DMS 273 treated with DMSO at 0.1 percent for 48 hours (cell line): ENCODE measurements around the gene RYR1.
"Not testable (repeated sequence)": the region's sequence is repeated elsewhere in the genome, so short reads cannot be mapped to it uniquely, and the experiment has no call there.

Experiments
- DNase-seq: peaks from one replicate; lab custom pipeline; 2025; lab: John Stamatoyannopoulos, UW

The RYR1 gene

DNA sequence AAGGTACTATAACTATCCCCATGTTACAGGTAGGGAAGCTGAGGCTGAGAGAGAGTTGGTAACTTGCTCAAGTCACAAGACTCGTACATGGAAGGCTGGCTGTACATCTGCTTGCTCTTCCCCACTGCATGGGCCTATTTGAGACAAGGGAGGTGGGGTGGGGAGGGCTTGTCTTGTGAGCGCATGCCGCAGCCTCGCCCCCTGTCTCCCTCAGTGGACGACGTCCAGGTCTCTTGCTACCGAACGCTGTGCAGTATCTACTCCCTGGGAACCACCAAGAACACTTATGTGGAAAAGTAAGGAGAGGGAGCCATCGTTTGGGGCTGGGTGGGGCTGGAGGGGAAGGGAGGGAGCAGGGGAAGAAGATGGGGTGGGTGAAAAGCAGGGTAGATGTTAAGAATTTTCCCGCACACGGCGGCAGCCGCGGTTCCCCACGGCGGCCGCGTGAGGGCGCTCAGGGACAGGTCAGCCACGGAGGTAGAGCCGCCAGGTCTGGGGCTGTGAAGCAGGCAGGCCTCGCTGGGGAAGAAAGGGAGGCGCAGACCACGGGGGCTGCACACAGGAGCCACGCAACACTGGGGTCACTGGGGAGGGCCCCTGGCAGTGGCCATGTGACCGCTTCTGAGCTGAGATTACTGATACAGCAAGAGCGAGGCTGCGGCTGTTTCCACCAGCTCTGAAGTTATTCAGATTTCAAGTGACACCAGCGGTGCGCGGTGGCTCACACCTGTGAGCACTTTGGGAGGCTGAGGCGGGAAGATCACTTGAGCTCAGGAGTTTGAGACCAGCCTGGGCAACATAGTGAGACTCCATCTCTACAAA is 81.5 kb downstream of the RYR1 start:
- no peak for DNase-seq

- DNase-seq, result no peak
Observed at GRCh38 chr19:38515896-38516295, 82.4 kb downstream of the RYR1 start.

DNA sequence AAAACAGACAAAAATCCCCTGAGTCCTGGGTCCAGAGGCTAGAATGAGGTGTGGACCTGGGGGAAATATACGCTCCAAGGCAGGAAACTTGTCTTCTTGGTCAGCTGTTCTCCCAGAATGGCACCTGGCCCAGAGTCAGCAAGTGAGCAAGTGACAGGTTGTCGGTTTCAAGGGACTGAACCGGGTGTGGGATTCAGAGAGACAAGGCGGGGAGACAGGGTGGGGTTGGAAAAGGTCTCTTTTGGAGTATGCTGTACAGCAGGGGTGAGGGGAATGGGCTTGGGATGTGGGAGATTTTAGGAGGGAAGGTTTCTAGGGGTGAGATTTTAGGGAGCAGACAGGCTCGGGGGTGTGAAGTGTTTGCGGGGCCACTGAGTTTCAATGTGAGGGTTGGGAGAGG is 83.3 kb downstream of the RYR1 start:
- DNase-seq, result no peak

GRCh38 chr19:38517321-38517720 is 83.8 kb downstream of the RYR1 start:
- no peak for DNase-seq

GRCh38 chr19:38517980-38518379 is 84.5 kb downstream of the RYR1 start:
- not testable (repeated sequence) for DNase-seq

DNA sequence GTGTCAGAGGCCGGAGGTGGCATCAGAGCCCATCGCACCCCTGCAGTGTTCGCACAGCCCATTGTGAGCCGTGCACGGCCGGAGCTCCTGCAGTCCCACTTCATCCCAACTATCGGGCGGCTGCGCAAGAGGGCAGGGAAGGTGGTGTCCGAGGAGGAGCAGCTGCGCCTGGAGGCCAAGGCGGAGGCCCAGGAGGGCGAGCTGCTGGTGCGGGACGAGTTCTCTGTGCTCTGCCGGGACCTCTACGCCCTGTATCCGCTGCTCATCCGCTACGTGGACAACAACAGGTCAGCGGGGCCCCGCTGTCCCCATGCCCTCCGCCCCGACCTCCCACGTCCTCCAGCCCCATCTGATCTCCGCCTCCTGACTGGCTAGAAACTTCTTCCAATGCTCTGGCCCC is 85.7 kb downstream of the RYR1 start:
- DNase-seq, result no peak

DNA sequence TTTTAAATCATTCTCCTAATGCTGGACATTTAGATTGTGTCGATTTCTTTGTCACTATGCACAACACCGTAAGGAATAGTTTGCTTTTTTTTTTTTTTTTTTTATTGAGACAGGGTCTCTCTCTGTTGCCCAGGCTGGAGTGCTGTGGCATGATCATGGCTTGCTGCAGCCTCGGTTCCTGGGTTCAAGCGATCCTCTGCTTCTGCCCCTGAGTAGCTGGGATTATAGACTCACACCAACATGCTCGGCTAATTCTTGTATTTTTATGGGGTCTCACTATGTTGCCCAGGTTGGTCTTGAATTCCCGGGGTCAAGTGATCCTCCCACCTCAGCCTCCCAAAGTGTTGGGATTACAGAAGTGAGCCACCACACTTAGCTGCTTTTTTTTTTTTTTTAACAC is 86.5 kb downstream of the RYR1 start:
- DNase-seq, result no peak

- no peak for DNase-seq
Observed at GRCh38 chr19:38522915-38523314, 89.4 kb downstream of the RYR1 start.

GRCh38 chr19:38523319-38523718 is 89.8 kb downstream of the RYR1 start:
- no peak for DNase-seq

DNA sequence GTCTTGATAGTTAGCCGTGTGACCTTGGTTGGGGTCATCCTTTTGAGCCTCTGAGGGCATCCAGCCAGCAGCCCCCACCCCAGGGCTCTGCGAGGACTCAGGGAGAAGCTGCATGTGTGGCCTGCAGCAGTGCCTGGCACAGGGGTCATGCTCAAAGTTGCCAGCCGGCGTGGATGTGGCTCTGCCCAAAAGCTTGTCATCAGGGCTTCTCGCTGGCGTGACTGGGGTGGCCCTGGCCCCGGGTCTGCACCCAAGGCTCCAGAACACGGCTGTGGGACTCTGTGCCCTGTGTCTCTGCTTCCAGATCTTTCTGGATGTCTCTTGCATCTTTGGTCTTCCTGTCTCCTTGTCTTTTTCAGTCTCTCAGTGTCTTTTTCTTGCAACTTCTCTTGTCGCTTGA is 90.9 kb downstream of the RYR1 start:
- DNase-seq, result no peak

- no peak for DNase-seq
Observed at GRCh38 chr19:38524994-38525634, 91.6 kb downstream of the RYR1 start.

- no peak for DNase-seq
Observed at GRCh38 chr19:38526430-38526829, 92.9 kb downstream of the RYR1 start.

- no peak for DNase-seq
Observed at GRCh38 chr19:38527466-38528136, 94.1 kb downstream of the RYR1 start.

DNA sequence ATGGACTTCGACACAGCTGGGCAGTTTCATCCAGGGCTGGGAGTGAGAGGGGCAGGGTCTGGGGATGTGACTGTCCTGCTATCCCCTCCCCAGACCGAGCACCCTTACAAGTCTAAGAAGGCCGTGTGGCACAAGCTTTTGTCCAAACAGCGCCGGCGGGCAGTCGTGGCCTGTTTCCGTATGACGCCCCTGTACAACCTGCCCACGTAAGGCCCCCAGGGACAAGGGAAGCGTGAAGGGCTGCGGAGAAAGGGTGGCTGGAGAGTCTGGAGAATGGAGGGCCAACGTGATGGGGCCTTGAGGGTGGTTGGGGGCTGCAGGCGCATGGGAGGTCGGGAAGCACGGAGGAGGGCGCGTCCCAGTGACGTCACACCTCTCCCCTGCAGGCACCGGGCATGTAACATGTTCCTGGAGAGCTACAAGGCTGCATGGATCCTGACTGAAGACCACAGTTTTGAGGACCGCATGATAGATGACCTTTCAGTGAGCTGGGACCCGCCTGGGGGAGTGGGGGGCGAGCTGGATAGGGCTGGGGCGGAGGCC is 94.8 kb downstream of the RYR1 start:
- no peak for DNase-seq

GRCh38 chr19:38528931-38529330 is 95.4 kb downstream of the RYR1 start:
- no peak for DNase-seq

DNA sequence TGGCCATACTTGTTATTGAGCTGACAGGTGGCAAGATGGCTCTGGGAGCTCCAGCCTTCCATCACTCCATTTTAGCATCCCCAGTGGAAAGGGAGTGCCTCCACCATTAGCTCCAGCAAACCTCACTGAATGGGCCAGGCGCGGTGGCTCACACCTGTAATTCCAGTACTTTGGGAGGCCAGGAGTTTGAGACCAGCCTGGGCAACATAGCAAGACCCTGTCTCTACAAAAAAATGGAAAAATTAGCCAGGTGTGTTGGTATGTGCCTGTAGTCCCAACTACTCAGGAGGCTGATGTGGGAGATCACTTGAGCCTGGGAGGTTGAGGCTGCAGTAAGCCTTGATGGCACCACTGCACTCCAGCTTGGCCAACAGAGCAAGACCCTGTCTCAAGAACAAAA is 98.0 kb downstream of the RYR1 start:
- DNase-seq, result no peak

DNA sequence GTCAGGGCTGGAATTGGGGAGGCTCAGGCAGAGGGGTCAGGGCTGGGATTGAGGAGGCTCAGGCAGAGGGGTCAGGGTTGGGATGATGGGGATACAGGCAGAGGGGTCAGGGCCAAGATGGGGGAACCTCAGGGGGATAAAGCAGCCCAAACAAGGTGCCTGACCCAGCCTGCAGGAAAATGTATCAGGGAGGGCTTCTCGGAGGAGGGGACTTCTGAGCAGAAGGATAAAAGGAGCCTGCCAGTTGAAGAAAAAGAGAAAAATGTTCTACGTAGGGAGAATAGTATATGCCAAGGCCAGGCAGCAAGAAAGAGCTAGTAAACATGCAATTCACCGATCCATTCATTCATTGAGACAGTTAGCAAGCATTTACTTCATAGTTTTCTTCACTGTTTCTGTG is 99.4 kb downstream of the RYR1 start:
- DNase-seq, result no peak

GRCh38 chr19:38534574-38534973 is 101.1 kb downstream of the RYR1 start:
- no peak for DNase-seq

DNA sequence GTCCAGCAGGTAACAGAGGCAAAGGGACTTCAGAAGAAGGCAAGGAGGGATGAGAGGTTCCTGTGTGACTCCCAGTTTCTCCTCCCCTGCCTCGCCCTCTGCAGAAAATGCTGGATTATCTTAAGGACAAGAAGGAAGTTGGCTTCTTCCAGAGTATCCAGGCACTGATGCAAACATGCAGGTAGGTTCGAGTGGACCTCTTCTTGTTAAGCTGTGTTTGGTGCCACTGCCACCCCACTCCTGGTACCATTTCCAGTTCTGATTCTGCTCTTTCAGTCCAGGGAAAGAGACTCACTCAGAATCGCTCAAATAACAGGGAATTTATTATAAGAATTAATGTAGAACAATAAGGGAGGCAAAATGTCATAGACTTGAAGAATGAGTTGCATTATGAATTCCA is 101.7 kb downstream of the RYR1 start:
- no peak for DNase-seq

GRCh38 chr19:38537071-38537936 is 103.8 kb downstream of the RYR1 start:
- DNase-seq, result no peak

- DNase-seq, result no peak
Observed at GRCh38 chr19:38538386-38538785, 104.9 kb downstream of the RYR1 start.
